GF-D8 (cell line): ENCODE results near the gene CD3G.

Source experiments
- DNase-seq: peaks from one replicate; lab custom pipeline; 2025; lab: John Stamatoyannopoulos, UW

The CD3G gene

DNA sequence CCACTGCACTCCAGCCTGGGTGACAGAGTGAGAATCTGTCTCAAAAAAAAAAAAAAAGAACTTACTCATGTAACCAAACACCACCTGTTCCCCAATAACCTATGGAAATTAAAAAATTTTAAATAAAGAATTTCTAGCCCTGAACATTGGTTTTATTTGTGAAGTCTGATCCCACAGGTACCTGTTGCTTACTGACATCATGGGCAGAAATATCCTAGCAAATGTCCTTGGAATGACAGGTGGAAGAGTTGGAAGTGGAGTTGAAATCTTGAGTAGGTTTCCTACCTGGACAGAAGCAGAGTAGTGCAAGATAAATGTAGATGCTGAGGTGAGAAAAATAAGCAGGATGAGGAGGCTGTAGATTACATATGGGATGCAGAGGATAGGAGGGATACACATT, 18.9 kb upstream of the CD3G start:
- no peak for DNase-seq

DNA sequence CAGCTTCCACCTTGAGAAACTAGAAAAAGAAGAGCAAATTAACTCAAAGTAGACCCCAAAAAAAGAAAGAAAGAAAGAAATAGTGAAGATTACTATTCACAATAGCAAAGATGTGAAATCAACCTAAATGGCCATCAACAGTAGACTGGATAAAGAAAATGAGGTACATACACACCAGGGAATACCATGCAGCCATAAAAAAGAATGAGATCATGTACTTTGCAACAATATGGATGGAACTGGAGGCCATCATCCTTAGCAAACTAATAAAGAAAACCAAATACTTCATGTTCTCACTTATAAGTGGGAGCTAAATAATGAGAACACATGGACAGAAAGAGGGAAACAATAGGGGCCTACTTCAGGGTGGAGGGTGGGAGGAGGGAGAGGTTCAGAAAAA, 15.4 kb upstream of the CD3G start:
- DNase-seq = no peak

DNA sequence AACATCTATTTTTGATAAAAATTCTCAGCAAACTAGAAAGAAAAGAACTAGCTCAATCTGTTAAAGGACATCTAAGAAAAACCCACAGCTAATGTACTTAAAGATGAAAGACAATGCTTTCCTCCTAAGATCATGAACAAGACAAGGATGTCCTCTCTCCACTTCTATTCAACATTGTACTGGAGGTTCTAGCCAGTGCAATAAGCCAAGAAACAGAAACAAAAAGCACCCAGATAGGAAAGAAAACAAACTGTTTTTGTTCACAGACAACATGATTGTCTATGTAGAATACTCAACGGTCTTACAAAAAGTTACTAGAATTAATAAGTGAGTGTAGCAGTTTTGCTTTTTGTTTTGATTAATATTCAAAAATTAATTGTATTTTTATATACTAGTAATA, 9.4 kb upstream of the CD3G start:
- no peak for DNase-seq

DNA sequence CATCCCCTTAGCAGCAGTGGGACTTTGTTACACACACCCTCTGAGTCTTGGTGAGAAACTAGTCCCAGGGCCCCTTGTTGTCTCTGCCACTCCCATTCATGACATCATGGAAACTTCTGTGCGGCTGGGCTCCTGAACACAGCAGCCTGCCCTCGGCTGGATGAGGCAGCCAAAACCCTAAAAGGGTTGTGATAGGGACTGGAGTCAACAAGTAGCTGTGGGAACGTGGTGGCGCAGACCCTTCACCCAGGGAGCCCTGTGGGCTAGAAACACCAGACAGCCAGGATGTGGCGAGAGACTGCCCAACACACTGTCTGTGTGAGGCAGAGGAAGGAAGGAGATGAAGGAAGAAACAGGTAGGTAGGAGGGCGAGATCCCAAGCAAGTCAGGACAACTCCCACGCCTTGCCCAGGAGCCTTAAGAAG, 5.5 kb upstream of the CD3G start:
- DNase-seq = no peak

DNA sequence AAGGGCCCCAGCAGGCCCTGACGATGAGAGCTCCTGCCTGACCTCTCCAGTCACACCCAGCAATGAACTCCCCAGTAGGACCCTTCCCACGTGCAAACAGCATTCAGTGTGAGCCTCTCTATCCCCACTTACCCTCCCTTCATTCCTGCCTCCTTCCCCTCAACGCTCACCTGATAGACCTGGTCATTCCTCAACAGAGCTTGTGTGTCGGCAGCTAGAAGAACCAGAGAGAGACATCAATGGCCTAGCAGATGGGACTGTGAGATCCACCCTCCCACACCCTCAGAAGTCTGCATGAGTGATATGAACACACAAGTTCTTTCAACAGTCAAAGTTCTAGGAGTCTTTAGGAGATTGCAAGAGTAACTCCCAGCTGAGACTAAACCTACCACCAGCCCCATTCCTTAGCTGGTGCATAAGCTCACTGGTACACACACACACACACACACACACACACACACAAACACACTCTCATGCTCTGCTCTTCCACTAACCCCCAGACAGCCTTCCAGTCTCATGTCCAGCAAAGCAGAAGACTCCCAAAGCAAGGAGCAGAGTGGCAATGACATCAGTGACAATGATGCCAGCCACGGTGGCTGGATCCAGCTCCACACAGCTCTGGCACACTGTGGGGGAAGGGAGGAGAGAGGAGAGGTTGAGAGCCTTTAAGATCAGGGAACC, 4.7 kb upstream of the CD3G start:
- no peak for DNase-seq

DNA sequence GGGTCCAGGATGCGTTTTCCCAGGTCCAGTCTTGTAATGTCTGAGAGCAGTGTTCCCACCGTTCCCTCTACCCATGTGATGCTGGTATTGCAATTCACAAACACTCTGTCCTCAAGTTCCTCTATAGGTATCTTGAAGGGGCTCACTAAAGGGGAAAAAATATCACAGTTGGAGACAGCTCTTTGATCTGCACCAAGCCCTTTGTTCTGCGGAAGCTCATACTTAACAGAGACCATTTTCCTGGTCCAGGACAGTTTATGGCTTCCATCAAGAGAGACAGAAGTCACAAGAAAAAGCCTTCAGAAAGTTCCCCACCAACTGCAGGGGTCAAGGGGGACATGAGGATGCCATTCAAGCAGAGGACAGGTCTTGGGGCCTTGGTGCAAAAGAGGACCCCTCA, 3.7 kb upstream of the CD3G start:
- DNase-seq = no peak

DNA sequence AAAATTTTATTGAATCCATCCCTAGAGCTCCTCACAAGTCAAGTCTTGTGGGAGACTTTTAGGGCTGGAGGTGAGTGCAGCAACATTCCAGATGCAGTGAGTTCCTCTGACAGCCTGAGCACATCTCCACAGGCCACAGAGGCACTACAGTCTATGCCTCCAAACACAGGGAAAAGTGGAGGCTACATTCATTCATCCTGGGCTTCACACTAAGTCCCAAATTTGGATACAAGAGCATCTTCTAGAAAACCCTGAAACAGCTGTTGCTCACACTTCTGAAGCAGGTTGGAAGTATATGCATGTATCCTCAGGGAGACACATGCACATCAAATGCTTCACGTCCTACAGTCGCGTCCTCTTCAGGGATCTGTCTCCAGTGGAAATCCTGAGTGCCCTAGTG, 2.9 kb upstream of the CD3G start:
- no peak for DNase-seq

DNA sequence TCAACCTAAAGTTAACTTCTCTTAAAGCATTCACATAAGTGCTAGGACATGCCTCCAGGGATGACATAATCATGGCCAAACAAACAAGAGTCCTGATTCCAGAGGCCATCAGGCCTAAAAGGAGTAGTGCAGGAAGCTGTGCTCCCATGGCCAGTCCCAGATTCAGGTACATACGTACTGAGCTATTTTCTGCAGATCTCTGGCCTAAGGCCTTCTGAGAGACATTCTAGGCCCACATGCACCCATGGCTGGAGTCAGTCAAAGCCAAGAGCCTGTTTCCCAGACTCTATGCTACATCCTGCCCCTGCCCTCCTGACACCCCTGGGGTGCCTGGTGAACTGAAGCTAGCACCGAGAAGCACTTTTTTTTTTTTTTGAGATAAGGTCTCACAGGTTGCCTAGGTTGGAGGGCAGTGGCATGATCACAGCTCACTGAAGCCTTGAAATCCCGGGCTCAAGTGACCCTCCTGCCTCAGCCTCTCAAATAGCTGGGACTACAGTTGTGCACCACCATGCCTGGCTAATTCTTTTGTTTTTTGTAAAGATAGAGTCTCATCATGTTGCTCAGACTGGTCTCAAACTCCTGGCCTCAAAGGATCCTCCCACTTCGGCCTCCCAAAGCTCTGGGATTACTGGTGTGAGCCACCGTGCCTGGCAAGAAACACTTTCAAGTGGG, 2.2 kb upstream of the CD3G start:
- no peak for DNase-seq

DNA sequence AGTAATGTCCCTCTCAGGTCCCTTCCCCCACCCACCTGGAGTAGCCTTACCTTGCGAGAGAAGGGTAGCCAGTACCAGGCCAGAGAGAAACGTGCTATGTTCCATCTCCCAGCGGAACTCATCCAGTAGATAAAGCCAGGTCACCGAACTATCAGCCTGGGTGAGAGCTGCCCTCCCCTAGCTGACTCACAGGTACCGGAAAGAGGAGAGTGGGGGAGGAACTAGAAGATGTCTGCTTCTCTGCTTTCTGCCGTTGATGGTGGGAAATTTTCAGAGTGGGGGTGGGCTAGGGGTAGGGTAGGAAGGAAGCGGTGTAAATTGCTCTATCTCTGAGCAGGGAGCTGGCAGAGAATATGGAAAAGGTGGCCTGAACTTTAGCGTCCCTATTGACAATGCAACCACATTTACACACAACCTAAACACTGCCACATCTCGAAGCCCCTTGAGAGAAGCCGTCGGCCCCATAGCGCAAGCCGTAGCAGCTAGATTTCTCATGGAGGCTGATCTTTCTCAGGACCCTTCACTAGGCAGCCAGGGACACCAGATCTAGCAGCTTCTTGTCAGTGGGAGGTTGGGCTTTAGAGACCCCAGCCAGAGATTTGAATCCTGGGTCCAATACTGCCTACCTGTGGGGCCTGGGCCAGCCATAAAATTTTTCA, 1.5 kb upstream of the CD3G start, which contains the start of gene CD3D:
CD3D (minus strand) TSS at position 203 of the 659 bp plus-strand sequence; CDS start at position 105, 98 bp downstream.
- DNase-seq = no peak

DNA sequence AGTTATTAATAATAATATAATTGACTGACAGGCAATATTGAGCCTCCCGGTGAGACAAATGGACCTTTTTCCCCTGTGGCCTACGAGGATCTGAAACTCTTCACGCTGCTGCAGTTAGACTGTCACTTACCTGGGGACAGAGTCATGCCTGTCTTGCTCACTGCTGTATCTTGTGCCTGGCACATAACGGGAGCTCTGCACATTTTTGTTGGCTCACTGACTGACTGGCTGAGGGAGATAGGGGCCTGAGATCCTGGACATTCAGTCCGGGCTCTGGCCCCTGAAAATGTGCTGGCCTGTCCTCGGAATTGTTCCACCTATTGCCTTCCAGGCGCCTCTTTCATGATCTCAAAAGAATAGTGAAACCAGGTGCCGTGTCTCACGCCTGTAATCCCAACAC, 896 bp upstream of the CD3G start:
- no peak for DNase-seq

DNA sequence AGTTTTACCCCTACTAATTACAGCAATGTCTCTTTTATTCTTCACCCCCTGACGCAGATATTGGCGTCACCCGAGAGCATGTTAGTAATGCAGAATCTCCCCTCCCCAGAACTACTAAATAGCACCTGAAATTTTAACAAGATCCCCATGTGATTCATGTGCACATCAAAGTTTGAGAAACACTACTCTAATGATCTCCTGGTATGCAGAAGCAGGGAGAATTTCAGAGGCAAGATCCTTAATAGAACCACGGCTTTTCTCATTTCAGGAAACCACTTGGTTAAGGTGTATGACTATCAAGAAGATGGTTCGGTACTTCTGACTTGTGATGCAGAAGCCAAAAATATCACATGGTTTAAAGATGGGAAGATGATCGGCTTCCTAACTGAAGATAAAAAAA, 5.3 kb downstream of the CD3G start:
- no peak for DNase-seq

DNA sequence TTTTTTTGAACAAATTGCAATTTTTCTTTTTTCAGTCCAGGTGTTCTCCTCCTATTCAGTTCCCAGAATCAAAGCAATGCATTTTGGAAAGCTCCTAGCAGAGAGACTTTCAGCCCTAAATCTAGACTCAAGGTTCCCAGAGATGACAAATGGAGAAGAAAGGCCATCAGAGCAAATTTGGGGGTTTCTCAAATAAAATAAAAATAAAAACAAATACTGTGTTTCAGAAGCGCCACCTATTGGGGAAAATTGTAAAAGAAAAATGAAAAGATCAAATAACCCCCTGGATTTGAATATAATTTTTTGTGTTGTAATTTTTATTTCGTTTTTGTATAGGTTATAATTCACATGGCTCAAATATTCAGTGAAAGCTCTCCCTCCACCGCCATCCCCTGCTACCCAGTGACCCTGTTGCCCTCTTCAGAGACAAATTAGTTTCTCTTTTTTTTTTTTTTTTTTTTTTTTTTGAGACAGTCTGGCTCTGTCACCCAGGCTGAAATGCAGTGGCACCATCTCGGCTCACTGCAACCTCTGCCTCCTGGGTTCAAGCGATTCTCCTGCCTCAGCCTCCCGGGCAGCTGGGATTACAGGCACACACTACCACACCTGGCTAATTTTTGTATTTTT, 9.1 kb downstream of the CD3G start:
- no peak for DNase-seq

DNA sequence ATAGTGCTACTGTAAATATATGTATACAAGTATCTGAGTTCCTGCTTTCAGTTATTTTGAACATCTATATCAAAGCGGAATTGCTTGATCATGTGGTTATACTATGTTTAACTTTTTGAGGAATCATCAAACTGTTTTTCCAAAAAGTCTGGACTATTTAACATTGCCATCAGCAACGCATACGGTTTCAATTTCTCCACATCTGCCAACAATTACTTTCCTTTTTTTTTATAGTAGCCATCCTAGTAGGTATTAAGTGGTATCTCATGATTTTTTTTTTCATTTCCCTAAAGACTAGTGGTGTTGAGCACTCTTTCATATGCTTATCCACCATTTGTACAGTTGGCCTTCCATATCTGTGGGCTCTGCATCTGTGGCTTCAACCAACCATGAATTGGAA, 13.9 kb downstream of the CD3G start:
- DNase-seq = no peak

DNA sequence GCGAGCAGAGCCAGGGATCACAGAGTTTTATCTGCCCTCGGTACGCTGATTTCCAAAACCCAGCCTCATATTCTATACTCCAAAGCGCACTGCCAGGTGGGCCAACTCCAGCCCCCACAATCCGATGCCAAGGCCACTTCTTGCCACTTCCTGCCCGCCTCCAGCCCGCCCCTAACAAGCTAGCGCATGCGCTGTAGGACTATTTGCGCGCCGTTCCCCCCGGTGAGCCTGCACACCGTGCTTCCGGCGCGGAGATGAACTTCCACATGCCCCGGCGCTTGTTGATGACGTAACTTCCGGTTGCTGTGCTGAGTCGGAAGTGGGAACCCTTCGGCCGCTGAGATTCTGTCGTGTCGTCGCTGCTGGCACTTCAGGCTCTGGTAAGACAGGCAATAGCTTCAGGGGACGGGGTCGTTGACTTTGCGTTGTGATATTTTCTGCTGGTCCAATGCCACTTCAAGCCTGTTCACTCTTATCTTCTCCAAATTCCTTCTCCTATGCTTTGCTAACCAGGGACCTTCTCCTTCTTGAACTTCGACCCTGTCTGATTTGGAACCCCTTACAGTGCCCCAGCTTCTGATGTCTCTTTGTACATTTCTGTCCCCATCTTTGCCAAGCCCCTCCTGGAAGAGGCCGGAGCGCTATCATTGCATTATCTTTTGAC, 15.3 kb downstream of the CD3G start, which contains the start of gene UBE4A:
UBE4A (plus strand) TSS at position 306 of the 664 bp plus-strand sequence. CDS start 5,481 bp downstream, outside the sequence.
- peak; percentile 99 for DNase-seq

DNA sequence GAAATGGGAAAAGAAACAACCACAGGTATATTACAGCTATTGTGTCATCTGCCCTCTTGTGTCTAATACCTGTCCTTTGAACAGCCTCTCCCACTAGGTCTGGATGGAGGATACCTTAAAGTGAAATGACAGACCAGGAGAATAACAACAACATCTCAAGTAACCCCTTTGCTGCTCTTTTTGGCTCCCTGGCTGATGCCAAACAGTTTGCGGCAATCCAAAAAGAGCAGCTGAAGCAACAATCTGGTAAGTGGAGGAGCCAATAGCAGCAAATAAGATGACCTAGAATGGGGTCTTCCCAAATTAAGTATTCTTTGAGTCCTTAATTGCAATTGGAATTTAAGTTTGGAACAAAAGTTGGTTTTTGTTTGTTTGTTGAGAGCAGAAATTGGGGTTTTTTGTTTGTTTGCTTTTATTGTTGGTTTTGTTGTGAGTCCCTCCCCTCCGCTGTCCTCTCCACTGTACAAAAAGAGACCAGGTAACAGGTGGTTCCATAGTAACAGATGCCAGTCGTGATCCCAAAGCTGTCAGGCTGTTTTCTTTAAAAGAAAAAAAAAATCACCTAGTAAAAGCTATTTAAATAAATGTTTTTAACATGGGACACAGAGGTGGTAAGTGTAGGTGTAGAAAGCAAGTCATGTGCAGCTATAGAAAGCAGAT, 20.9 kb downstream of the CD3G start:
- DNase-seq = no peak

DNA sequence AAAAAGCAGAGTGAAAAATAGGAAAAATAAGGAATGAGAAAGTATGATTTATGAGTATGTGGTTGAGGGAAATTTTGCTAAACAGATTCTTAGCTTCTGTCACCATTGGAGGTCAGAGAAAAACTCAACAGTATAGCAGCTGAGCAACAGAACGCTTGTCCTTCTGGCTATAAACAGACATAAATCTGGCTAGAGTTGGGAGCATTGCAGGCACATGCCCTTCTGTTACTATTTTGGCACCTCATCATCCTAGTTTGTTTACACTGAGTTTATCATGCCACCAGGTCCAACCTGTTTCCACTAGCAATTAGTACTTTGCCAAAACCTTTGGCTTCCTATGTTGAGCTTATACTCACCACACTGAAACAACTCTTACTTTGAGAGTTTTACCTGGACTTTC, 22.1 kb downstream of the CD3G start:
- DNase-seq = no peak

DNA sequence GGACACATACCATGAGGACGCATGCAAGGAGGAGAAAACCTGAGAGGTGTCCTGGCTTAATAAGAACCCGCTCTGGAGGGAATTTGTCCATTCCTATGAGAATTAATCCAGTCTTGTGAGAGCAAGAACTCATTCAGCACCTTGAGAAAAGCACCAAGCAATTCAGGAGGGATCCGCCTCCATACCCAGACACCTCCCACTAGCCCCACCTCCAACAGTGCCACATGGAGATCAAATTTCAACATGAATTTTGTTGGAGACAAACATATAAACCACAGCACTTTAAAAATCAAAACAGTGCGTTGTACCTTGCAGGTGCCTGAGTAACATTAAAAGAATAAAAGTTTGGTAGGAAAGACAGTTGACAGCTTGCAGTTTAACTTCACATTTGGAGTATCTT, 26.6 kb downstream of the CD3G start:
- no peak for DNase-seq

DNA sequence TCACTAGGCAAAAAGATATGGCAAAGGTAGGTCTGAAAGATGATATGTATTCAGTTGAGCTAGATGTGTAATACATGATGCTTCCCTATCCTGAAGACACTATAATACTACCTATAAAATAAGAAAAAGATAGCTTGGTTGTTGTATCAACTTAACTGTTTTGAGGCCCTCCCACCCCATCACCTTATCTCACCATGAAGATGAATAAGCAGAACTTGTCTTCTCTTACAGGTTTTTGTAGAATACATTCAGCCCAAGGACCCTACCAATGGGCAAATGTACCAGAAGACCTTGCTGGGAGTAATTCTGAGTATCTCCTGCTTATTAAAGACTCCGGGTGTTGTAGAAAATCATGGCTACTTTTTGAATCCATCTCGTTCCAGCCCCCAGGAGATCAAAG, 29.1 kb downstream of the CD3G start:
- DNase-seq = no peak

DNA sequence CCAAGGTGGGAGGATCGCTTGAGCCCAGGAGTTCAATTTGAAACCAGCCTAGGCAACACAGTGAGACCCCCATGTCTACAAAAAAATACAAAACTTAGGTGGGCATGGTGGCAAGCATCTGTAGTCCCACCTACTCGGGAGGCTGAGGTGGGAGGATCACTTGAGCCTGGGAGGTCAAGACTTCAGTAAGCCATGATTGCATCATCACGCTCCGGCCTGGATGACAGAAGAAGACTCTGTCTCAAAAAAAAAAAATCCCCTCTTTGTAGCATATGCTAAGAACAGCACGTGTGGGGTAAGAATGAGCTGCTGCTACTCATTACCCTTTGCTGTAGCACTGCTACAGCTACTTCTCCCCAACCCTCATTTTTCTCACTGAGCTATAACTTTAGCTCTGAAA, 29.7 kb downstream of the CD3G start:
- DNase-seq = no peak

DNA sequence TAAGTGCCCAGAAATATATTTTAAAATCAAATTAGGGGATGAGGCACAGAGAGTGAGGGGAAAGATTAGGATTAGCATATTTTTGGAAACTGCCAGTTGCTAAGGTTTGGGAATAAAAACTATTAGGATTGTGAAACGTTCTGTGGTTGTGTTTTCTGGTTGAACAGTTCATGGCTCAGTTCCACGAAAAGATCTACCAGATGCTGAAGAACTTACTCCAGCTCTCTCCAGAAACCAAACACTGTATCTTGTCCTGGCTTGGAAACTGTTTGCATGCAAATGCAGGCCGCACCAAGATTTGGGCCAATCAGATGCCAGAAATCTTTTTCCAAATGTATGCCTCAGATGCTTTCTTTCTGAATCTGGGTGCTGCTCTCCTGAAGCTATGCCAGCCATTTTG, 30.6 kb downstream of the CD3G start:
- DNase-seq = peak; percentile 28

DNA sequence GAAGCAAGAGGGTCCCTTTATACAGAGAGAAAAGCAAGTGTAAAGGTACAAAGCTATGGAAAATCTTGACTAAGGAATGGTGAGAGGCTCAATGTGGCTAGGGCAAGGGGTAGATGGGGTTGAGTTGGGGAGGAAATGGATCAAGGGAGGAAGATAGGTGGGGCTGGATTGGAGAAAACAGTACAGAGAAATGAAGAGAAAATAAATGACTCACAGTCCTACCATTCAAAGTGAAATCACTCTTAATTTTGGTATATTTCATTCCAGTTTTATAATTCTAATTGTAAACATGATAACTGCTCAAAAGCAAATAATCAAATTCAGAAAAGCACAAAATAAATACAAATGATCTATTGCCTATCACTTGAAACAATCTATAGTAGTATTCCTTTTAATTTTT, 31.8 kb downstream of the CD3G start:
- no peak for DNase-seq

DNA sequence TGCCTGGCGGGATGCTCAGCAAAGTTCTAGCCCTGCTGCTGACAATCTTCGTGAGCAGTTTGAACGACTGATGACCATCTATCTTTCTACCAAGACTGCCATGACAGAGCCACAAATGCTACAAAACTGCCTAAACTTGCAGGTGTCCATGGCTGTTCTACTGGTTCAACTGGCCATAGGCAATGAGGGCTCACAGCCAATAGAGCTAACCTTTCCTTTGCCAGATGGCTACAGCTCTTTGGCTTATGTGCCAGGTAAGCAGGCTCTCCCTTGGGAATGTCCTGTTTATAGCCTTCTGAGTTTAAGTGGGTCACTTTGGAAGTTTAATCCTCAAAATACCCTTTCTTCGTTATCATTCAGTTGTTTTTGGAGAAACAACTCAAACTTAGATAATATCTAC, 35.4 kb downstream of the CD3G start:
- DNase-seq = no peak
